GM19025 (cell line): ENCODE results near the gene SAYSD1.

Experiments used
- ATAC-seq: cut with Tn5 transposase; IDR thresholded peaks from one replicate; pipeline ENCODE4 v1.9.1; 2021; ENCODE audit warnings: mild to moderate bottlenecking, low read depth, moderate library complexity; ENCODE audit not compliant: unreplicated experiment

The SAYSD1 gene

DNA sequence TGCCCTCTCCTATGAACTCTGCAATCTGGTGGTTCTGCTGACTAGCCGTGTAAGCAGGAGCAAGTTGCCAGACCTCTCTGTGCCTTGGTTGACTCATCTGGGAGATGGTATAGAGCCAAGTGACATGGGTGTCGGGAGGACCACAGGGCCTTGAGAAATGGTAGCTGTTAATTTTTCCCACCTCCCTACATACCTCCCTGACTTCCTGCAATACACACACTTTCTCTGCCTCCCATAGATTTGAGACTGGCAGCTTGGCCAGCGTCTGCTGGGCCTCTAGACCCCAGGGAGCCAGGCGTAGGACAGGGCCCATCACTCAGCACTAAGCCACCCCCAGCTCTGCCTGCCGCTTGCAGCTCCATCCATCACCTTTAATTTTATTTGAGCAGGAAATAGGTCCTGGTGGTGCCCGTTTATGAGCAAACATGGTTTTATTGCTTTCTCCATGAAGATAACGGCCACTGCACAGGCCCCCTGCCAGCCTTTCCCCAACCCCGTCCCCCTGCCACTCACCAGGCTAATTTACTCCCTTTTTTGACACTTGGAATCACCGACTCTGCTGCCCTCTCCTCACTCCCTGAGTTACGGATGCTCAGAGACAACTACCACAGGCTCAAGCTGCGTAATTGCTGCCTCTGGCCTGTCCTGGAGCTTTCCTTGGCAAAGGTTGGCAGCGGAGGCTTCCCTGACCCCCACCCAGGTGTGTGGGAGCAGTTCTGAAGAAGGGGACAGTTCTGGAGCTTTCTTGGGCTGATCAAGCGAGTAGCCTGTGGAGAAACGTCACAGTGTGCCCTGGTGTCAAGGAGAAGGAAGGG lies 55.3 kb downstream of the SAYSD1 start:
- no peak for ATAC-seq

GRCh38 chr6:39058471-39059147 lies 56.4 kb downstream of the SAYSD1 start:
- ATAC-seq, result no peak

DNA sequence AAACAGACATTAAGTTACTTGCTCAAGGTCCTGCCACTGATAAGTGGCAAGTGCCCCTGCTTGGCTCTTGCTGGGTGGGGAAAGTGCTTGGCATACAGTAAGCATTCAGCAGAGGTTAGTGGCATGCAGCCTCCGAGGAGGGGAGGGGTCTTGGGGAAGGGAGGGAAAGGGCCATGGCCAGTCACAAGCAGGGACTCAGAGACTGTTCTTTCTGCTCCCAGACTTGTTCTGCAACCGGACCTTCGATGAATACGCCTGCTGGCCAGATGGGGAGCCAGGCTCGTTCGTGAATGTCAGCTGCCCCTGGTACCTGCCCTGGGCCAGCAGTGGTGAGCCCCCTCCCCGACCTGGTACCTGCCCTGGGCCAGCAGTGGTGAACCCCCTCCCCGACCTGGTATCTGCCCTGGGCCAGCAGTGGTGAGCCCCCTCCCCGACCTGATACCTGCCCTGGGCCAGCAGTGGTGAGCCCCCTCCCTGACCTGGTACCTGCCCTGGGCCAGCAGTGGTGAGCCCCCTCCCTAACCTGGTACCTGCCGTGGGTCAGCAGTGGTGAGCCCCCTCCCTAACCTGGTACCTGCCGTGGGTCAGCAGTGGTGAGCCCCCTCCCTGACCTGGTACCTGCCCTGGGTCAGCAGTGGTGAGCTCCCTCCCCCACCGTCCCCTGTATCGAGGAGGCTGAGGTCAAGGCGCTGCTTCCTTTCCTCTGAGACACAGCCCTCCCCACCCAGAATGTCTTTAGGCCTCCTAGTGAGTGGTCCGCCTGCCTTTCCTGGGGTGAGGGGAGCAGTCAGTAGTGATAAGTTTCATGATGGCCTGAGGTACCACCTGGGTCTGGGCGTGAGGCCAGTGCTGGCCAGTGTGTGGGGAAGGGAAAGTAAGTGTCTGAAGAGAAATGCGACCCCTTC lies 57.5 kb downstream of the SAYSD1 start:
- no peak for ATAC-seq

DNA sequence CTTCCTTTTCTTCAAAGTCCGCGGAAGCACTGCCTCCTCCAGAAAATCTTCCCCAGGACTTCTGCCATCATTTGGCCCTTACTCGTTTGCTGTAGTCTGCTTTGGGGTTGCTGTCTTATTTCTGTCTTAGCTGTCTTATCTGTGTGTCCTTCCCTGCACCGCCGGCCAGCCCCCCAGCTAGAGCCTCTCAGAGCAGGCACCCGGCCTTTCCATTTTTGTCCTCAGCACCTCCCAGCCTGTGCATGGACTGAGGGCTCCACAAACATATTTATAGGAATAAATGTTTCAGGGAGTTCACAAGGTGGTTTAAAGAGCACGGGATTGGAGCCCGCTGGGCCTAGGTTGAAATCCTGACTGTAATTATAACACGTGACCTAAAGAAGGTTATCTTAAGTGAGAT lies 58.3 kb downstream of the SAYSD1 start:
- no peak for ATAC-seq

GRCh38 chr6:39056191-39056590 lies 58.8 kb downstream of the SAYSD1 start:
- no peak for ATAC-seq

DNA sequence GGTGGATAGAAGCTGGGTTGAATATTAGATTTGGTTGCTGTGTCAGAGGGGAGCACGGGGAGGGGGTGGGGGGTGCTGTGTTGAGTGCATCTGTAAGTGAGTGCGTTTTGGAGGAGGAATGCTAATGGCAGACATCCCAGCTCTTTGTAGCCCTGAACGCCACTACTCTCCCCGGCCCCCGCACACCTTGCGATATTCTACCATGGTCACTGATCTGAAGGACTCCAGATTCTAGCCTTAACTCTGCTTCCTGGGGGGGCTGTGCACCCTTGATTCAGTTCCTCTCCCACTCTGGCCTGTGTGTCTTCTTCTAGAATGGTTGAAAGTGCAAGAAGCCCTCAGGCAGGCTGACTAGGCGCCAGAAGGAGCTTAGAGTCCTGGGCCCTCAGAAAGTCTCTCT lies 59.3 kb downstream of the SAYSD1 start:
- ATAC-seq, result no peak

DNA sequence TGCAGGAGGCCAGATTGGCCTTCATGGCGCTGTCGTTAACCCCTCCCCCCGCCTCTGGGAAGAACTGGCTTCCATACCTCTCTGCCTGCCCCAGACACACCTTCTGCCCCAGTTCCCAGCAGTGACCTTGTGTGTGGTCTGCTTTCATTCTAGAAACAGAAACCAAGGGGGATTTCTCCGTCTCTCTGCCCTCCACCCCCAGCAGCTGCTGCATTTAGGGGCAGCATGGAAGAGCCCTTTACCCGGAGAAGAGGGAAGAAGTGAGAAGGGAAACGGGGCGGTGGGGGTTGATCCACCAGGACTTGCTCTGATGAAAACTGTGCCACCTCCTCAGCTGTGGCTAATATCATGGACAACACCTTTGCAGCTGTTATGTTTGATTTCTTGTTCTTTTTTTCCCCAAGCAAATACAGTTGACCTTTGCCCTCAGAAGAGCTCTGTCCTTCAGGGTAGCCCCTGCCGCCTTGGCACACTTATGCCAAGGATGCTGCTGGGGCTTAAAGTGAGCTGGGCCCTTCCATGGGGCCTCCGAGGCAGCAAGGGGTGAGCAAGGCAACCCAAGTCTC lies 60.3 kb downstream of the SAYSD1 start:
- ATAC-seq, result no peak
